HG02943 (cell line): ENCODE measurements around the gene JPT1.

ENCODE experiments used
- ATAC-seq: cut with Tn5 transposase; IDR thresholded peaks from one replicate; pipeline ENCODE4 v1.9.1; 2021; ENCODE audit warnings: mild to moderate bottlenecking, low read depth, moderate library complexity; ENCODE audit not compliant: unreplicated experiment

JPT1 gene

DNA sequence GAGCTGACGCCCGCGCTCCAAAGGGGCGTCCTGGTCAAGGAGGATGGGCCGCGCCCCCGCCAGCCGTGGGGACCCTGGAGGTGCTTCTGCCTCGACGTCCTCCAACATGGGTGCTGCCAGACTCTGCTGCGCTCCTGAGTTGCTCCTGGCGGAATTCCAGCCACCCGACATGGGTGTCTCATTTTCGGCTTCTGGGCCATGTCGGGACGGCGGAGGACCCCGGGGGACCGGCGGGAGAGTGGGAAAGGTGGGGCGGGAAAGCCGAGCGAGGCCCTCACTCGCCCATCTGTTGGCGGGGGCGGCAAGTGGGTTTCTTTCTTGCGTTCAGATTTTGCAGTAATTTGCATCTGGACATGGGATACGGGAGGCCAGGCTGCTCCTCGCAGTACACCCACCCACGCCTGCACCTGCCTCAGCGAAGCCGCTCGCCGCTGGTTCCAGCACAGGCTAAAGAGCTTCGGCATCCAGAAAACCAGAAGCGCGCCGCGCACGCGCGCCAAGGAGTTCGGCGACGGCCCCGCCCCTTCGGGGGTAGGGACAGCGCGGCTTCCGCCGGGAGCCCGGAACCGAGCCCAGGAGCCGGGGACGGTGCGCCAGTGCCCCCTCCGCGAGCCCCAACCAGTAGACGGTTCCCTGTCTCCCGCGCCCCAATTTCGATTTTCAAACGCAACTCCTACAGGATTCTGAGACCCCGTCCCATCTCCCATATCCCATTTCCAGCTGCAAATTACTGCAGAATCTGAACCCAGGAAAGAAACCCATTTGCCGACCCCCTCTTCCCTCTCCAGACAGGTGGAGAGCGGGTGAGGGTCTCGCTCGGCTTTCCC lies 44.7 kb downstream of the JPT1 start, which contains the start of gene ARMC7:
Gene ARMC7, plus strand, starts transcription at position 563 of the 827 bp plus-strand sequence. CDS start 320 bp downstream, outside the sequence.
- no peak for ATAC-seq

DNA sequence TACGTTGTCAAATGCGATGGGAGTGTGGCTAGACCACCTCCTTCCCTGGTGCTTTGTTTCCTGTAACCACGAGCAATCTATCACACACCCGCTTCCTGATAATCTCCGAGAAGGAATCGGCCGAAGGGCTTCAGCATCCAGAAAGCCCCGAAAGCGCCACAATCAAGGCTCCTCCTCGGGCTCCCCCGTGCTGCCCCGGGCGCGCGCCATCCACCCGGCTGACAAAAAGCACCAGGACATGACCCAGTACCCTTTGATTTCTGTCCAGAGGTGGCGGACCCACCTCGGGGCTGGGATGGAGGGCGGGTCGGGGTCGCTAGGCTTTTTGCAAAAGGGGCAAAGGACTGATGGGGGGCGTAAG lies 45.3 kb downstream of the JPT1 start:
- no peak for ATAC-seq

DNA sequence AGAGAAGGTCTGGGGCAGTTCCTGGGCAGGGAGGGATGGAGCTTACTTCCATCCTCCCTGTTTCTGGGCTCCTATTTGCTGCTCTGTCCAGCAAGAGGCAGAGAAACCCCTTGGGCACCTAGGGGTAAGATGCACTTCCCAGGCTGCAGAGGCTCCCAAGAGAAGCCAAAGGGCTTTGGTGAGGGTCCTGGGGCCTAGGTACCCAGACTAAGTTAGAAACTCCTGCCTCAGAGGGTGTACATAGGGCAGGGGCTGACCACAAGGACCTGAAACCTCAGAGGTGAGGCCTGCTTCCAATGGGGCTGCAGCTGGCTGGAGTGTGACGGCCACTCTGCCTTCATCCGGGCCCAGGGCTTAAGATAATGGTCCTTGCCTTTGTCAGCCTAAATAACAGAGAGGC lies 46.1 kb downstream of the JPT1 start:
- no peak for ATAC-seq

DNA sequence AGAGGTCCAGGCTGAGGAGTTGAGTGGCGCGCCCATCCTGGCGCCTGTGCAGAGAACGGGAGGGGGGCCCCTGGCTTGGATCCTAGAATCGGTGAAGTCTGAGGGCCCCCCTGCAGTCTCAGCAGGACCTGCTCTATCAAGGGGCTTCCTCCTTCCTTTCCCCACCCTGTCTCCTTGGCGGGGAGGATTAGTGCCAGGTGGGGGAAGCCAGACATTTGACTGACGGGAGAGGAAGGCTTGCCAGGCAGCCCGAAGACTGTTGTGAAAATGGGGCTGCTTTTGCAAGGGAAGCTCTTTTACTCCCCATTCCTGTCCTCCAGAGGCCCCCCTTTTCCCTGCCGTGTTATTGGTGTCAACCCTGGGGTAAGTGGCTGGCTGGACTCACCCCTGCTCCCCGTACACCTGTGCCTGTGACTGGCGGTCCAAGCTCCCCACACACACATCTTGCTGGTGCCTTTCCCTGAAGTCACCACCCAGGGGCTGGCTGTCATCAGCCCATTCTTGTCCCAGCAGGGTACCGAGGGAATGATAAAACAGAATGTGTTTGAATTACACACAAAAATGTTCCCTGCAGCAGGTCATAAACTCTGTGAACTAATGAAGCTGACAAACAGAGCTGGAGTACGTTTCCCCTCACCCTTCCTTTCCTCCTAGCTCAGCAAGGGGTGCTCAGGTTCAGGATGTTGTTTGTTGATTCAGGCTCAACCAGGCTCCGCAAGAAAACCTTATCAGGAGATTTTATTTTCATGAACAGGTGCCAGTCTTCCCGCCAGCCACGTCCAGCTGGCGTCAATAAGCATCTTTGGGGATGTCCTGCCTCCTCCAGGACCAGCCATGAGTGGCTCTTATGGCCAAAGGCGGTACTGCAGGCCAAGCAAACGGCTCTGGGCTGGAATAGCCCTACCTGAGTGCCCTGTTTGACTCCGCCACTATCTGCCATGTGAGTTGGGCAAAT lies 48.9 kb downstream of the JPT1 start:
- ATAC-seq: no peak

DNA sequence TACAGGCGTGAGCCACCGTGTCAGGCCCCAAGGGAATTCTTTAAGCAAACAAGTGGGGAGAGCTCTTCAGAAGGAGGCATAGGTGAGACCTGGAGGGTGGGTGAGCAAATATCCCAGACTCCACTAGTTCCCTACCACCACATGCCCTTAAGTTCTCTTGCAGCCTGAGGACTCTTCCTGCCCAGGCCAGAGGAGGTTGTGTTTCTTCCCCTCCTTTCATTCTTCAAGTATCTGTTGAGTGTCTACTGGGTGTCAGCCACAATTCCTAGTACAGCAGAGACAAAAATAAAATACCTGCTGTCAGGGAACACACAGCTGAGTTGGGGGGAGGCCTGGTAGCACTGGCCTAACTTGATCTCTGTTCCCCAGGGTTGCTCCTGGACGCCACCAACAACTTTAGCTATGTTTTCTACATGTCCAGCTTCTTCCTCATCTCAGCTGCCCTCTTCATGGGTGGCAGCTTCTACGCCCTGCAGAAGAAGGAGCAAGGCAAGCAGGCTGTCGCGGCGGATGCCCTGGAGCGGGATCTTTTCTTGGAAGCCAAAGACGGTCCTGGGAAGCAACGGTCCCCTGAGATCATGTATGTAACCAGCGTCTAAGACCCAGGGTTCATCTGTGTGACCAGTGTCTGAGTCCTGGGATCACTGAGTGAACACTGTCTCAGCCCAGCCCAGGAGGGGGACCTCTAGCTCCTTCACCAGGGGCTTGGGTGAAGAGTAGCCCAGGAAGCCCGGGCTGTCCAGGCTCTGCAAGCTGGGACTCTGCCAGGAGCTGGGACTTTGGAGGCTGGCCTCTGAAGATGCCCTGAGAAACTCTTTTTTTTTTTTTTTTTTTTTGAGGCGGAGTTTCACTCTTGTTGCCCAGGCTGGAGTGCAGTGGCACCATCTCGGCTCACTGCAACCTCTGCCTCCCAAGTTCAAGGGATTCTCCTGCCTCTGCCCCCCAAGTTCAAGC lies 50.4 kb downstream of the JPT1 start:
- ATAC-seq: no peak

DNA sequence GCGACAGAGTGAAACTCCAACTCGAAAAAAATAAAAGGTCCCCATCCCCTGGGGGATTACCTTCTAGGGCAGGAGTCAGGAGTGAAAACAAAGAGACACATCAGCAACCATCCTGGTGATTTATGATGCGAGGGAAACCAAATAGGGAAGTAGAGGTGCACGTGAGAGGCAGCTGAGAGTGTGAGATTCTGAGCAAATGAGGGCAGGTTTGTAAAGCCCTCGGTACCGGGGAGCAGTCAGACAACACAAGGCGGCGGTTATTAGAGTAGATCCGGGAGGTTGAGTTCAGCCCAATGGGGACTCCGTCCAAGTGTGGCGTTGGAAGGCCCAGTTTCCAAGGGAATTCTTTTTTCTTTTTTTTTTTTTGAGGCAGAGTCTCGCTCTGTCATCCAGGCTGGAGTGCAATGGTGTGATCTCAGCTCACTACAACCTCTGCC lies 51.9 kb downstream of the JPT1 start:
- no peak for ATAC-seq

DNA sequence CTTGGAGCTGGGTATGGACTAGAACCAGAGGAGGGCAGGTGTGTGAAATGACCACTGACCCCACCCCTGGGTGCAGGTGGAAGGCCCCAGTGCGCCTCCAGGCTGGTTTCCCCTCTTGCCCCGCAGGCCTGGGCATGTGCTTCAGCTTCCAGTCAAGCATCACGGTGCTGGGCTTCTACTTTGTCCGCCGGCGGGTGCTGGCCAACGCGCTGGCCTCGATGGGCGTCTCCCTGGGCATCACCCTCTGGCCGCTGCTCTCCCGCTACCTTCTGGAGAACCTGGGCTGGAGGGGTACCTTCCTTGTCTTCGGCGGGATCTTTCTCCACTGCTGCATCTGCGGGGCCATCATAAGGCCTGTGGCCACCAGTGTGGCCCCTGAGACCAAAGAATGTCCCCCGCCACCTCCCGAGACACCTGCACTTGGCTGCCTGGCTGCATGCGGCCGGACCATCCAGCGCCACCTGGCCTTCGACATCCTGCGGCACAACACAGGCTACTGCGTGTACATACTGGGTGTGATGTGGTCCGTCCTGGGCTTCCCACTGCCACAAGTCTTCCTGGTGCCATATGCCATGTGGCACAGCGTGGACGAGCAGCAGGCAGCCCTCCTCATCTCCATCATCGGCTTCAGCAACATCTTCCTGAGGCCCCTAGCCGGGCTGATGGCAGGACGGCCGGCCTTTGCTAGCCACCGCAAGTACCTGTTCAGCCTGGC lies 54.3 kb downstream of the JPT1 start:
- ATAC-seq: no peak

DNA sequence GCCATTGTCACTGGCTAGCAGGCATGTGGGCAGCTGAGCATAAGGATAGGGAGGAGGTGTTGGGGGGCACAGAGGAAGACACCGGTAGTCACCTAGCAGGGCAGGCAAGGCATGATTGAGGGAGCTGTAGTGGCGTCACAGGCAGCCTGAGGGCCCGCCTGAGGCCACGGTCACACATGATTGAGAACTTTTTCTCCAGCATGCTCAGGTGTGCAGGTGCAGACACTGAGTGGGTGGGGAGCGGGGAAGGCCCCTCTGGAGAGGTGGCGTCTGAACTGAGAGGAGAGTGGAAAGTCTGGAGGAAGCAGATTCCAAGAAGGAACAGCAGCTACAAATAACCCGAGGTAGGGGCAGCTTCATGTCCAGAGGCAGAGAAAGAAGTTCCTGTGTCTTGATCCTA lies 55.5 kb downstream of the JPT1 start:
- ATAC-seq: no peak

DNA sequence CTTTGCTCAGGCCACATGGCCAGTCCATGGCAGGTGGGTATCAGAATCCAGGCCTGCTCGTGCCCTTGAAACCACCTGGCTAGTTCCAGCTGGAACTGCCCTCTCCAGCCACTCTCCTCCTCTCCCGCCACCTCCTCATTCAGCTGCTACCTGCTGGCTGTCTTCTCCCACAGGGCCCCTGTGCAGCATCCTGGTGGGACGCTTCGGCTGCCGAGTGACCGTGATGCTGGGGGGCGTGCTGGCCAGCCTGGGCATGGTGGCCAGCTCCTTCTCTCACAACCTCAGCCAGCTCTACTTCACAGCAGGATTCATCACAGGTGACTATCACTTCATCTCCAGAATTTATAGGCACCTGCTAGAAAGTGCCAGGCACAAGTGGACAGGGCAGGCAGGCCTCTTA lies 56.4 kb downstream of the JPT1 start:
- no peak for ATAC-seq

DNA sequence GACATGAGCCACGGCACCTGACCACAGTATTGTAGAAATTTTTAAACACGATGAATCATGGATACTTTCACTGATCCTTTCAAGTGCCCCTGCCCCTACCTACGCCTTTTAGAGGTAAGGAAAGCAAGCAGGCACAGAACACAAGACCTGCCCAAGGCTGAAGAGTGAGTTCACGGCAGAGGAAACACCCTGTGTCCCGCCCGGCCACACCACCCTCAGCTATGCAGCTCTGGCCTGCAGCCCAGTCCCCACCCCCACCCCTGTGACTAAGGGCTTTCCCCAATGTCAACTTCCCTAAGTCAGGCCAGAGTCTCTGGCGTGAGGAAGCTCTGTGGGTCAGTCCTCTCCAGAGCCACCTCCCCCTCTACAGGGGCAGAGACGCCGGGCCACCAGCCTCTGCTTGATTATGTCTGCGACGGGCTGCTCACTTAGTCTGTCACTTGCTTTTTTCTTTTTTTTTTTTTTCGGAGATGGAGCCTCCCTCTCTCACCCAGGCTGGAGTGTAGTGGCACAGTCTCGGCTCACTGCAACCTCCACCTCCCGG lies 58.2 kb downstream of the JPT1 start:
- ATAC-seq: no peak

DNA sequence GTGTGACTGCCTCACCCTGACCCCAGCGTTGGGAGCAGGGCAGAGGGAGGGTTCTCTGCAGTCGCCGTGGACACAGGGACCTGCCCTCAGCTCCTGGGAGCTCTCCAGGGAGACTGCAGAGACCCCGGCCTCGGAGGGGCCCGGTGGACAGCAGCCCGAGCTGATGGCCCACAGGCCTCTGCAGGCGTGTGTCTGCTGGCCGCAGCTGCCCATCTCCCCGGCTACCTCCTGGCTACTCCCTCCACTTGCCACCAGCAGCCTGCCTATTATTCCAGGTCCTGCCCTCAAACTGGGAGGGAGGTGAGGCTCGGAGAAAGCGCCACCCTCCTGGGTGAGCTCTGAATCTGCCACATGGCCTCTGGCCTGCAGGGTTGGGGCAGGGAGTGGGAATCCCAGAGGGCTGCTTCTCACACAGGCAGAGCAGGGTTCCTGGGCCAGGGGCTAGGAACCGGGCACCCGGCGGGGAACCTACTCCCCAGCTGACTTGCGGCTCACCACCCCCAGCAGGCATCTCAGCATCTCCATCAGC lies 59.4 kb downstream of the JPT1 start:
- ATAC-seq: no peak

DNA sequence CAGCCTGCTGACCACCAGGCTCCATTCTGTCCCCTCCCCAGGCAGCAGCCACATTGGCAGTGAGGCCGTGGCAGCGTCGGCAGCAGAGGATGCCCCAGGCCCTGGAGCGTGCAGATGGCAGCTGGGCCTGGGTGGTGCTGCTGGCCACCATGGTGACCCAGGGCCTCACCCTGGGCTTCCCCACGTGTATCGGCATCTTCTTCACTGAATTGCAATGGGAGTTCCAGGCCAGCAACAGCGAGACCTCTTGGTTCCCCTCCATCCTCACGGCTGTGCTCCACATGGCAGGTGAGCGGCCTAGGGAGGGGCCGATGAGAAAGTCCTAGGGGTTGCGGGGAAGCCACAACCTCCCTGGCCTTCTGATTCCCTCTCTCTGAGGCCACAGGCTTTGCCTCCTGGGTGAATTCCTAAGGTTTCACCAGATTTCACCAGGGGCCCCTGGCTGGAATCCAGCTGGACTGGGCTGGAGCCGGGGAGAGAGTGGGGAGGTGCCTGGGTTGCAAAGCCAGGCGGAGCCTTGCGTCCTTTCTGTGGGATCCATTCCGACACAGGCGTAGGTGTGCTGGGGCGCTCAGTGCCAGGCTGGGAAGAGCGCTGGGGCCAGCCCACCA lies 60.7 kb downstream of the JPT1 start:
- no peak for ATAC-seq

DNA sequence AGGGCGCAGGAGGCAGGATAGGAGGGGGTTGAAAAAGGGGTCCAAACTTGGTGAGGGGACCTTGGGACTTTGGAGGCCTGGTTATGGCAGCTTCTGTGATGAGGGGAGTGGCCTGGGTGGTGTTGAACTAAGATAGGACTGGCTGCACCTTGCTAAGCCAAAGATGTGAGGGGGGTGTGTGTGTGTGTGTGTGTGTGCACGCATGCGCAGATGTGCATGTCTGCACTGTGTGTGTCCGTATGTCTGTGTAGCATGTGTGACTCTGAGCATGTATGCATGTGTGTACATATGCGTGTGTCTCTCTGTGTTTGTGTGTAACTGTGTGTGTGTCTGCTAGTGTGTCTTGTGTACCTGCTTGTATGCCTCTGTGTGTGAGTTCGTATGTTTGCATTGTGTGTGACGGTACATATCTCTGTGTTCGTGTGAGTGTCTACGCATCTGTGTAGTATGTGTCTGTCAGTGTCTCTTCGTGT lies 62.4 kb downstream of the JPT1 start:
- no peak for ATAC-seq

DNA sequence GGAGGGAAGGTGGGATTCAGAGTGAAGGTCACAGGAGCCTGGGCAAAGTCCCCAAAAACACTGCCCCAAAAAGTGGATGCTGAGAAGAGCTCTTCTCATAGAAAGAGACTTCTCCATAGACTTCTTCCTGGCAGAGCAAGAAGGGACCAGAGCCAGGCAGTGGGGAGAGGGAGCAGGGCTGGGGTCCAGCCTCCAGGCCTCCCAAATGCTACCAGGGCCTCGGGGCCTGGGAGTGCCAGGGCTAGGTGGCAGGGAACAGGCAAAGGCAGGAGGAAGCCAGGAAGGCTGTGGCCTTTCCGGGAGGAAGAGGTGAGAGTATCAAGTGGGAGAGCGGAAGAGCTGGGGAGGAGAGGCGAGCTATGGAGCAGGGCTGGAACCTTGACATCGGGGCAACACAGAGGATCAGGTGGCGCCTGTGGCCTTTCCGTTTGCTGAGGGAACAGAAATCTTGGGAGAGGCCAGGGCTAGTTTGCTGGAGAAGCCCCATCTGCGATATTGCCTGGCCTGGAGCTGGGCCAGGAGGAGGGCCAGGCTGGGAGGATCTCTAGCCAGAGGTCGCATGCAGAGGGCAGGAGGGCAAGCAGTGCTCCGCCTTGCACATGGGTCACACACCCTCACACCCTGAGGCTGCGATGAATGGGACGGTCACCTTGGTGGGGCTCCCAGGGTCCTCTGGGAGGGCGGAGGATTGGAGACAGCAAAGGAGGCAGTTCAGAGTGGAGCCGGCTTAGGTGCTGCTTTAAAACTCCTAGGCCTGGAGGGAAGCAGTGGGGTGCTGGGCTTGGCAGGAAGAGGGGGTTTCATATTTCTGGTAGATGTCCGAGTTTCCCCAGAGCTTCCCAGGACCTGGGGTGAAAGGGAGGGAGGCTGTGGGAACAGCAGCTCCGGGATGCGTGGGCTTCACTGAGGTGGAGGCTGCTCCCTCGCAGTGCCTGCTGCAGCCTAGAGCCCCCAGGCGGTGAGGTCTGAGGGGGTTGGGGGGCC lies 63.1 kb downstream of the JPT1 start:
- no peak for ATAC-seq

DNA sequence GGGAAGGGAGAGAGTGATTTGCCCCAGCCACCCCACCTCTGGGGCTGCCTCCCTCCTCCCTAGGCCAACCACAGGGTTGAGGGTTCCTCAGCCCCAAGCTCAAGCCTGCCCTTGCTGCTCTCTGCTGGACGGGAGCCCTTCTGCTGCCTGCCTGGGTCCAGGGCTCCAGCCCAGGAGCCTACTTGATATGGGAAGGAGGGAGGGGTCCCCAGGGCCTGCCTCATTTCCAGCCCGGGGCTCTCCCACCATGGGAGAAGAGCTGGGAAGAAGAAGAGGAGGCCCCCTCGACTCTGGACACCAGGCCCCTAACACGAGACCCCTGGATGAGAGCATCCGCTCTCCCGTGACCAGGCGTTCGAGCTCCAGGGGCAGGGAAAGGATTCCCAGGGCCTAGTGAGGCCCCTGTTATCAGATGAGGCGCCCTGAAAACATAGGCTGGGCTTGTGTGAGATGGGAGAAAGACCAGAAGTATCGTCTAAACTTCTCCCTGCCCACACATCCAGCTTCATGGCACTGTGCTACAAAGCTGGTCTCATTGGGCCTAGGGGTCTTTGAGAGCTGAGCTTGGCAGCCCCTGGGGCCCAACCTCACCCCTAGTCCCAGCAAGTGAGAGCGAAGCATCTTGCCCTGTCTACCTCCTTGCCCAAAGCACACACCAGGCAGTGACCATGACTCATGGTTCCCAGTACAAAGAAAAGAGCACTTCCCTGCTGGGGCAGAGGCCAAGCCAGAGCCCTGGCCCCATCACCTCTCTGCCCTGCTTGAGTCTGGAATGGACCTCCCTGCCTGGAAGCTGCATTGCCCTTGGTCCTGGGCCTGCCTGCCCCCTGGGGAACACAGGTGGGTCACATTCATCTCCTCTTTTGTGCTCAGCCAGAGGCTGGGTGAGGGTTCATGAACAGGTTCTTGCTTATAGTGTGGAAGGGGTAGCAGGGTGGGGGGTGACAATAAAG lies 65.6 kb downstream of the JPT1 start:
- no peak for ATAC-seq
